ENCODE data around the gene KLF4. TPM values are rescaled to one million over a fixed set of nuclear protein-coding genes. Genes with fewer than 3 reads are reported as not detected.

KLF4 gene
- total RNA-seq, 4 donors from 2014 or later = 24.9 to 56.6 (median 30.3) TPM

Small RNA genes within 50 kb of the gene (small RNA-seq; reads per million reads assigned to genes)
- not detected for gene HMGN2P32
- not detected for gene RNU6-492P

Other genes starting within 250 kb of the KLF4 start
- 10 to 100 TPM; 68.6 to 85.7 (median 81.0) TPM for gene RAD23B, start 206.5 kb downstream of the KLF4 start, total RNA-seq